Kidney (tissue), 14 donors: Measurements from ENCODE around the gene RCAN2. TPM values are rescaled to one million over a fixed set of nuclear protein-coding genes. Genes with fewer than 3 reads are reported as not detected.
"Not testable (repeated sequence)": the region's sequence is repeated elsewhere in the genome, so short reads cannot be mapped to it uniquely, and the experiment has no call there.

Source experiments
- DNase-seq, 5 donors: peaks; one replicate each; pipeline ENCODE4 v3.0.0-alpha.2; 2013 to 2020
- FAIRE-seq: peaks from 2 replicates; lab custom pipeline; 2012; peaks lifted over from hg19 to GRCh38; lab: Jason Lieb, UNC
- H3K27ac ChIP-seq, 2 donors: one replicate each; pipeline ENCODE4 v1.7.0; 2013; ENCODE audit warnings: low read depth in 2 of 2, low read length in 2 of 2, inconsistent platforms in 1 of 2
- H3K27me3 ChIP-seq: one replicate; pipeline ENCODE4 v1.7.1; 2013; ENCODE audit warnings: low read length, inconsistent platforms; ENCODE audit not compliant: control insufficient read depth, insufficient read depth
- H3K36me3 ChIP-seq, 3 donors: one replicate each; pipeline versions ENCODE4 v1.7.0 to v1.7.1; 2013; ENCODE audit warnings: low read length in 3 of 3, control low read depth in 1 of 3, inconsistent platforms in 1 of 3; ENCODE audit not compliant: insufficient read depth in 3 of 3, control insufficient read depth in 2 of 3
- H3K4me1 ChIP-seq, 3 donors: one replicate each; pipeline versions ENCODE4 v1.7.0 to v1.7.1; 2013; ENCODE audit warnings: low read length in 3 of 3, inconsistent platforms in 1 of 3, low read depth in 1 of 3; ENCODE audit not compliant: control insufficient read depth in 2 of 3, insufficient read depth in 2 of 3
- H3K4me3 ChIP-seq, 3 donors: one replicate each; pipeline versions ENCODE4 v1.7.0 to v1.8.1; 2013; ENCODE audit warnings: low read length in 3 of 3, control low read depth in 1 of 3, inconsistent platforms in 1 of 3
- H3K9ac ChIP-seq, 3 donors: one replicate each; pipeline versions ENCODE4 v1.7.0 to v1.7.1; 2013; ENCODE audit warnings: low read length in 3 of 3, control low read depth in 1 of 3, inconsistent platforms in 1 of 3
- H3K9me3 ChIP-seq, 3 donors: one replicate each; pipeline versions ENCODE4 v1.7.0 to v1.7.1; 2013; ENCODE audit warnings: low read length in 3 of 3, control low read depth in 1 of 3, inconsistent platforms in 1 of 3; ENCODE audit not compliant: control insufficient read depth in 2 of 3, insufficient read depth in 1 of 3
- CTCF ChIP-seq: IDR thresholded peaks from 3 replicates; pipeline ENCODE4 v1.5.1; 2012; ENCODE audit warnings: mild to moderate bottlenecking, moderate library complexity, borderline replicate concordance; ENCODE audit not compliant: insufficient read depth; ENCODE audit errors: extremely low read depth
- intact Hi-C: fragments of 100-400 bp; cut with DNase I; formaldehyde crosslinking; loops from one replicate; pipeline ENCODE4 v1.11.1; 2022
- polyA plus RNA-seq: library from polyadenylated mRNA; stranded (reverse); fragments of 350-450 nt; fragmentation: Illumina TruSeq; extraction: RNeasy Lipid Tissue Mini Kit (QIAGEN cat#74804); gene quantifications from one replicate; pipeline ENCODE4 v1.2.3, GENCODE V29; 2014; ENCODE audit warnings: low read depth, low replicate concordance; ENCODE audit not compliant: insufficient read depth
- total RNA-seq: library from RNA; stranded (reverse); fragmentation: NEBNext Ultra II Directional; extraction: Animal tissue kit (Norgen Biotek cat#: 25700); gene quantifications from one replicate; pipeline ENCODE4 v1.2.1, GENCODE V29; 2021
- donor health status: control.
- donor health status: control.
- donor health status: control.
- donor health status: control.
- donor health status: control.
- donor health status: DM: yes; HTN: yes; CAD: no.
- donor health status: Normal renal cell carcinoma (clear cell type).

Gene RCAN2
- total and polyA plus RNA-seq, 2 donors from 2014 or later: 25.7 to 37.4 TPM

GRCh38 chr6:46334442-46334841 is 156.8 kb downstream of the RCAN2 start:
- FAIRE-seq (no peak), DNase-seq (no peak)
- intact Hi-C loops: no loop called here
- Histone ChIP-seq H3K4me1 (no peaks in the 10 kb centered on the region), H3K4me3 (no peak overlapping the region), H3K9me3 (no peaks in the 10 kb centered on the region), H3K36me3 (no peaks in the 10 kb centered on the region), H3K27me3 (no peaks in the 10 kb centered on the region), H3K27ac (no peak overlapping the region), H3K9ac (no peak overlapping the region)
- TF ChIP-seq CTCF: no peak

- no peak for DNase-seq
- intact Hi-C loops: no loop called here
- Histone ChIP-seq H3K36me3 (no peaks in the 10 kb centered on the region), H3K4me1 (no peaks in the 10 kb centered on the region), H3K9ac (no peak overlapping the region), H3K27me3 (no peaks in the 10 kb centered on the region), H3K9me3 (no peaks in the 10 kb centered on the region), H3K4me3 (no peak overlapping the region), H3K27ac (no peak overlapping the region)
- no peak for TF ChIP-seq CTCF
- FAIRE-seq: no peak
These were observed 157.8 kb downstream of the RCAN2 start for GRCh38 chr6:46333481-46333880.

- H3K9ac ChIP-seq, FAIRE-seq, H3K4me3 ChIP-seq, H3K4me1 ChIP-seq, H3K27ac ChIP-seq, H3K27me3 ChIP-seq, intact Hi-C loops, DNase-seq, H3K9me3 ChIP-seq, H3K36me3 ChIP-seq: not testable (repeated sequence)
These were observed 158.8 kb downstream of the RCAN2 start for GRCh38 chr6:46332448-46332847.

- Histone ChIP-seq H3K27ac (no peak overlapping the region), H3K4me1 (no peaks in the 10 kb centered on the region), H3K9ac (no peak overlapping the region), H3K4me3 (no peak overlapping the region), H3K36me3 (no peaks in the 10 kb centered on the region), H3K27me3 (no peaks in the 10 kb centered on the region), H3K9me3 (no peaks in the 10 kb centered on the region)
- no peak for TF ChIP-seq CTCF
- FAIRE-seq (no peak), DNase-seq (no peak)
- intact Hi-C loops: no loop called here
These were observed 159.8 kb downstream of the RCAN2 start for GRCh38 chr6:46331461-46331860.
